IPS DF 19.7 (cell line): ENCODE measurements around the gene OXSR1.
"Not testable (repeated sequence)": the region's sequence is repeated elsewhere in the genome, so short reads cannot be mapped to it uniquely, and the experiment has no call there.

Experiments
- DNase-seq: peaks from one replicate; pipeline ENCODE4 v3.0.0-alpha.2; 2013; ENCODE audit warnings: low read depth, low spot score

The OXSR1 gene

DNA sequence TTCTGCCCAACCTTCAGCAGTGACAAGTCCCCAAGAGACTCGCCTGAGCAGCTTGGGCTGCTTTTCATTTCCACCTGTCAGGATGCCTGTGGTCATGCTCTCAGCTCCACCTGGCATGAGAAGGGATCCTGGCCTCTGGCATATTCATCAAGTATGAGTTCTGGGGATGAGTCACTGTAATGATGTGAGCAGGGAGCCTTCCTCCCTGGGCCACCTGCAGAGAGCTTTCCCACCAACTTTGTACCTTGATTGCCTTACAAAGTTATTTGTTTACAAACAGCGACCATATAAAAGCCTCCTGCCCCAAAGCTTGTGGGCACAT is 23.4 kb upstream of the OXSR1 start:
- DNase-seq, result no peak

DNA sequence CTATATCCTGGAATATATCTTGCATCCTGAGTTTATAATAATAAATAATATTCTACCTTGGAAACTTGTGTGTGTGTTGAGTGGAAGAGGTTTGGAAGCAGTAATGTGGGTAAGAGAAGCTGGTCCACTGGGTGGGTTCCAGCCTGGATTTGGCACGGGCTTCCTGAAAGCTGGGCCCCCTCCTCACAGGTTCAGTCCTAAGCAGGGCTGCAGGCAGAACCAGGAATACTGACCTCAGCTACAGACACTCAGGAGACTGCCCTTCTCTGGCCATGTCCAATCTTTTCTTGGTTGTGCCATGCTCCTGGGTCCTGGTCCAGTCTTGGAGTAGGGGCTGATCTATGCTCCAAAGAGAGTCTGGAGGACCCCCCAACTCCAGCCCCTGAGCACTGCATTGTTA is 22.4 kb upstream of the OXSR1 start:
- DNase-seq, result no peak

DNA sequence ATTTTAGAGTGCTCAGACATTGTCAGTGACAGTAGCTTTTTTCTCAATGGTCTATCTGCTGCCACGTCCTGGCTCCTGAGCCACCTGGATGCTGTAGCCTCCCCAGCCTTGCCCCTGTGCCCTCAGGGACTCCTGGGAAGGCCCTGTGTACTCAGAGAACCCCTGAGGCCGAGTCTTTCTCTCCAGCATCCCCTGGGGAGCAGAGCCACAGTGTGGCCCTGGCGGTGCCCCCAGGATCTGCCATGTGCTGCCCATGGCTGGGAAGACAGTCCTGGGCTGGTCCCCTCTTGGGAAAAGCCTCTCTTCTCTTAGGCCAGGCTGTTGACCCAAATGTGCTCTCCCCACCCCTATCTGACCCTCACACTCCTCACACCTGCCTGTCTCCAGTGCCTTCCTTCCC is 21.8 kb upstream of the OXSR1 start:
- DNase-seq, result no peak

DNA sequence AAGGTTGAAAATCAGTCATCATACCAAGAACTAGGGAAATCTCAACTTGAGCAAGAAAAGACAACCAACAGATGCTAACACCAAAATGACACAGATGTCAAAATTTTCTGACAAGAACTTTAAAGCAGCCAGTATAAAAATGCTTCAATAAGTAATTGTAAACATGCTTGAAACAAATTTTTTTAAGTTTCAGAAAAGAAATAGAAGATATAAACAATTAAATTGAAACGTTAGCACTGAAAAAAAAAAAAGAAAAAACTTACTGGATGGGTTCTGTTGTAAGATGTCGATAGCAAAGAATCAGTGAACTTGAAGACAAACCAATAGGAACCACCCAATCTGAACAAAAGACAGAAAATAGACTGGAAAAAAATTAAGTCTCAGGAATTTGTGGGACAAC is 18.8 kb upstream of the OXSR1 start:
- DNase-seq, result no peak

DNA sequence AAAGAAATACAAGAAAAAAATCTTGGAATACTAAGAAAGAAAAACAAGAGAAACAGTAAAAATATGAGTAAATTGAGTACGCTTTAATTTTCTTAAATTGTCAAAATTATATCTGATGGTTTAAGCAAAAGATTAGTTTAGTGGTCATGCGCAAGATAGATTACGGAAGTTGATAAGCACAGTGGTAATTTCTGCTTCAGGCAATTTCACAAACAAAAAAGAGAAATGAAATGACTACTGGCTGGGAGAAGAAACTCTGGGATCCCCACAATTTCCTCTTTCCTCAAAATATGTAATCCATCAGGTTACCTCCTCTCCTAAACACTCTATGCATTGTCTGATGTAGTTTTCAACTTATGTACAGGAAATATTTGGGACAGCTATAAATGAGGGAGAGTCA is 17.9 kb upstream of the OXSR1 start:
- DNase-seq, result no peak

DNA sequence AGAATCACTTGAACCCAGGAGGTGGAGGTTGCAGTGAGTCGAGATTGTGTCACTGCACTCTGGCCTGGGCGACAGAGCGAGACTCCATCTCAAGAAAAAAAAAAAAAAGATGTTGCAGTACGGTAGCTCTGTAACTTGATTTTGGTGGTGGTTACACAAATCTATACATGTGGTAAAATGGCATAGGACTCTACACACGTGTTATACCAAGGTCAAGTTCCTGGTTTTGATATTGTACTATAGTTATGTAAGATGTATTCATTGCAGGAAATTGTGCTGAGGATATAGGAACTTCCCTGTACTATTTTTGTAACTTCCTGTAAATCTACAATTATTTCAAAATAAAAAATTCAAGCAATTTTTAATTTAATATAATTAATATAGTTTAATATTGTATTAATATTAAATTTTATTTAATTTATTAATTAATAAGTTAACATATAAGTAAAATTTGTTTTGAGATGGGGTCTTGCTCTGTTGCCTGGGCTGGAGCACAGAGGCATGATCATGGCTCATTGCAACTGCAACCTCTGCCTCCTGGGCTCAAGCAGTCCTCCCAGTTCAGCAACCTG is 16.9 kb upstream of the OXSR1 start:
- no peak for DNase-seq

DNA sequence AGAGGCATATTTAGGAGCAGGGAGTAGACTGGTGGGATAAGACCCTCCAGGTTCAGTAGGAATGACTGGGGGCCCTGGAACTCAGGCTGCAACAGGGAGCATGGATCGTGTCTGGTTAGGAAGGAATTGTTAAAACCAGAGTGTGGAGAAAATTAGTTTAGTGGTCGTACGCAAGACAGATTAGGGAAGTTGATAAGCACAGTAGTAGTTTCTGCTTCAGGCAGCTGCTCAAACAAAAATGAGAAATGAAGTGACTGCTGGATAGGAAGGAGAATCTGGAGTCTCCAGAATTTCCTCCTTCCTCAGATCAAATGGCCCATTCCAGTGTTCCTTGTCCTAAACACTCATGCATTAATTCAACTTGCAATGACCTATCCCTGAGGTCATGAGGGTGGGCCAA is 15.6 kb upstream of the OXSR1 start:
- DNase-seq, result no peak

DNA sequence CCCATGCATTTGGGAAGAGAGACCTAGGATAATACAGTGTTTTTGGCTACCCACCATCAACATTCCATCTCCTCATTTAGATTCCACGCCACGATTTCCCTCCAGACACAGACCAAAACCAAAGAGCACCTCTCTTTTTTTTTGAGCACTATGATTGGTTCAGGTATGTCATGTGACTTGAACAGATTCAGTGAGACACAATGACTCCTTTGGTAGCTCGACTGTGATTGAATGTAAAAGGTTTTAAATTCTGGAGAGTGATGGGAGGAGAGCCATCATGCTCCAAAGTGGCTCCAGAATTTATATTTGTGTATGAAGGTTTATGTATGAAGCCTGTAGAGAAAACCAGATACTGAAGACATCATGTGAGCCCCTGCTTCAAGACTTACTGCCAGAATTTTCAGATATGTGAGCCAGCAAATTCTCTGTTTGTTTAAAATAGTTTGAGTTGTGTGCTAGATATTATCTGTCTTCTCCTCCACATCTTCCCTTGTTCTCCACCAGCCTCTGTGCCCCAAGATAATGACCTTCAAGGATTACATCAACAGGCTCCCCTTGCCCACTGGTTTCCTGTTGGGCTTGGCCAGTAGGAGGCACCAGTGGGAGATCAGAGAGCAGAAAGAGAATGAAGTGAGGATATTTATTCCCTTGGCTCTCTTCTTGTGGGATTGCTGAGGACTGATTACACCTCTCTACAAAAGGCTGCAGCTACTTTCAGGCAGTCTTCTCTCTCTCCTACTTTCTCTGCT is 14.4 kb upstream of the OXSR1 start:
- DNase-seq, result no peak

DNA sequence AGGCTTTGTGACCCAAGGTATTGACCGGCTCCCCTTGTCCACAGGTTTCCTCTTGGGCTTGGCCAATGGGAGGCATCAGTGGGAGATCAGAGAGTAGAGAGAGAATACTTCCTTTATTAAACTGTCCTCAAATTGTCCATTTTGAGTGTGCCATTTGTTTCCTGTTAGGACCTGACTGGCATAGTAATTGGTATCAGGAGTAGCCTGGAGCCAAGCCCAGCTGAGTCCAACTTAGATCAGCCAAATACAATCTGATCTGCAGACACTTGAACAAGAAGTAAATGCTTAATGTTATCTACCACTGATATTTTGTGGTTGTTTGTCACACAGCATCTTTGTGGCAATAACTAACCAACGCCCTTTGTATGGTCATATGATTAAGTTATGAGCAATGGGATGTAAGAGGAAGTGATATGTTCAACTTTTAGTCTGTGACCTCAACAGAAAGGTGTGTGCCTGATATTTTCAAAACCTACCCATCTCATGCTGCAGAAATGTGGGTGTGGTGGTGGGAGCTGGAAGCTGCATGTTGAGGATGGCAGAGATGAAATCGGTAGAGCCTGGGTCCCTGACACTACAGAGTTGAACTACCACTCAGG is 13.6 kb upstream of the OXSR1 start:
- DNase-seq, result no peak

DNA sequence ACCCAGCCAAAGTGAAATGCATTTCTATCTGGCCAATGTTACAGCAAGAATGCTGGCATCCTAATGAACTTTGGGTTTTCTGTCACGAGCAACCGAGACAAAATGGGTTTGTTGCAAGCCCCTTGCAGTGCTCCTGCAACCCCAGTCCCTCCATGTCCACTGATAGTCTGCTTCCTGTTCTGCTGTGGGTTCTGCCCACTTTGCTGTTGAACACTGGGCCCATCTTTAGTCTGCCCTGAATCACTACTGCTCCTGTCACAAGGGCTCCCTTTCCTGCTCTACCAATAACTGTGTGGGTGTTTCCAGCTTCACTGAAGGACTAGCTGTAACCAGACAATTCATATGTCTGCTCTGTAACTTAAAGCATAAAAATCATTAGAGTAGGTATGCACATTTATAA is 12.7 kb upstream of the OXSR1 start:
- no peak for DNase-seq

DNA sequence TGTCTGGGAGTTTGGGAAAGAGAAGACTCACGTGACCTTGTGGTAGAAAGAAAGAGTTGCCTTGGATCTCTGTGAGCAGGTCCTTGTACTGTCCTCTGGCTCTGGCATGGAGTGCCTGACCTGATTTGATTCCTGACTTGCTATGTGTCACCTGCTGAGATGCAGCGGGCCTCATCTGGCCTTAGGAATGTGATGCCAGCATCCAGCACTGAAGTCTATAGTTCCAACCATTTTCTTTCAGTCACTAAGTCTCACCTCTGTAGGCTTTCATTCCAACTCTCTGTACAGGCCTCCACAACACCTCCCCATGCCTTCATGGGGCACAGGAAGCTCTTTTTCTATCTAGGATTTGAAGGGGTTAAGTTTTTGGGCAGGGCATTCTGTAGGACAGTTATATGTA is 12.1 kb upstream of the OXSR1 start:
- DNase-seq, result no peak

DNA sequence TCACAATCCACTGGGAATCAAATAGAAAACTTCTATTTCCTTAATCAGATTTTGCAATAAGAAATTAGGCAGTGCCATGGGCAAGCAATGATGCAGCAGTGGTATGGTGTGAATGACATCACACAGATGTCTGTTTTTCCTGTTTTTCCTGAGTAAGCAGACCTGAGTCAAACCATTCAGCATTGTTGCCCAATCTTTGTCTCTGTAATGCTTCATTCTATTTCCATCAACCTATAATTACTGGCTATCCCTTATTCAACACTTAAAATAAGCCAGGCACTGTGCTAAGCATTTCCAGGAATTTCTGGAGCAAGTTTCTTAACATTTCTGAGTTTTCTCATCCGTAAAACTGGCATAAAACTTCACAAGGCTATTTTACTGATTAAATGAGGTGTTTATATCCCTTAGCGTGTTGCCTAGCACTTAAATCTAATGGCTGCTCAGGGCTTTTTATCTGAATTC is 11.3 kb upstream of the OXSR1 start:
- DNase-seq, result no peak

DNA sequence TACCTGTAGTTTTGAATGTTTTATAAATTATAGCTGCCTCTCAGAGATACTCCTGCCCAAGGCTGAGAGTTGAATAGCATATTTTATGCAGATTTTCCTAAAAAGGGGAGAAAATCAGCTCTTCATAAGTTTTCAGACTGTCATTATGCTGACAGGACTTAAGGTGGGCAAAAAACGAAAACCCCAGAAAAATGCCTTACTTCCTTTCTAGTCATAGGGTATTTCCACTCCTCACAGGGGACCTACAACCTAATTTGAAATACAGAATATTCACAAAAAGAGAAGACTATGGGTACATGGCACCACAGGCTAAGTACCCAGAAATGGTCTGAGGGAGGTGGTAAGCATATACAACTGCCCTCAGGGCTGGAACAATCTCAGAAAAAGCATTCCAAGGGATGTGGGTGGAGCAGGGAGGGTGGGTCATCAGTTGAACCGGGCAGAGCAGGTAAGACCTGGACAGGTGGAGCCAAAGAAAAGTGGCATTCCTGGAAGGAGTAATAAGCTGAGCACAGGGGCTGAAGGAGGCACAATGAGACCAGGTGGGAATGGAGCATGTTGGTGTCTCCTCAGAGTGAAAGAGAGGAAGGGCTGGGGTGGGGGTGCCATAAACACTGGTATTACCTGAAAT is 10.6 kb upstream of the OXSR1 start:
- no peak for DNase-seq

DNA sequence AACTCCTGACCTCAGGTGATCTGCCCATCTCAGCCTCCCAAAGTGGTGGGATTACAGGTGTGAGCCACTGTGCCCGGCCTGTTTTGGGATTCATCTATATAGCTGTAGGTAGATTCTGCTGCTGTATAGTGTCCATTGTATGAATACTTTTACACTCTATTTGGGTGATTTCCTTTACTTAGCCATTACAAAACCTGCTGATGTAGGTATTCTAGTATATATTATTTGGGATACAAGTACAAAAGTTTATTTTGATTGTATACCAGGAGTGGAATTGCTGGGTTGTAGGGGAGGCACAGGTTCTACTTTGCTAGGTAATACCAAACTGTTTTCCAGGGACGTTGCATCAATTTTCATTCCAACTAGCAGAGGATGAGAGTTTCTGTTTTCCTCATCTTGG is 9.5 kb upstream of the OXSR1 start:
- no peak for DNase-seq

DNA sequence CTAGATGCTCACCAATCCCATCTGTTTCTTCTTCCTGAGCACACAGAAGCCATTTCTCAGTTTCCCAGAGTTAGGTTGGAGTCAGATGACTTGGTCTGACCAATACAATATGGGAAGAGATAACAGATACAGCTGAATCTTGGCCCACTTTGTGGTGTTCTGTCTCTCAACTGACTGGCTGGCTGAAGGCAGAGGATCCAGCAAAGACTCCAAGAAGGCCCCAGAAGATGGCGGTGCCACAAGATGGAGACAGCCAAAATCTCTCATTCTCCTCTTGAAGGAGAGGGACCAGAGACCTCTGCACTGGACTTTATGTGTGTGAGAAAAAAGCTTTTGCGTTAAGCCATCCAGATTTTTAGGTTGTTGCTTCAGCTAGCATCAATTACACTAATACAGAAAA is 8.2 kb upstream of the OXSR1 start:
- DNase-seq, result no peak

DNA sequence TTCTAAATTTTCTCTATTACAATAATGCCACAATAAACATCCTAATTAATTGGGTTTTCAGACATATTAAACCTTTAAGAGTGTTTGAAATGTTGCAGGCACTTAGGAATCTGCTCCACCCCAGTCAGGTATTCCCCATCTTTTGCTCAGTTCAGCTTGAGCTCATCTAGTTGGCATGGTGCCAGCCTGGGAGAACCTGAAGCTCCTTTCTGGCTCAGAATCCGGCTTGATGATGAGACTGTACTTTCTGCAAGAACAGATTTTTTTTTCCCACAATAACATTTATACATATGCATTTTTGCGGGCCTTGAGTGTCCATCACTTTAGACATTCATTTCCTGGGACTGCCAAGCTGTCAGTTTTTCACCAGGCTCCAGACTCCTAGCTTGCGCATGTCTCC is 7.7 kb upstream of the OXSR1 start:
- DNase-seq, result no peak

DNA sequence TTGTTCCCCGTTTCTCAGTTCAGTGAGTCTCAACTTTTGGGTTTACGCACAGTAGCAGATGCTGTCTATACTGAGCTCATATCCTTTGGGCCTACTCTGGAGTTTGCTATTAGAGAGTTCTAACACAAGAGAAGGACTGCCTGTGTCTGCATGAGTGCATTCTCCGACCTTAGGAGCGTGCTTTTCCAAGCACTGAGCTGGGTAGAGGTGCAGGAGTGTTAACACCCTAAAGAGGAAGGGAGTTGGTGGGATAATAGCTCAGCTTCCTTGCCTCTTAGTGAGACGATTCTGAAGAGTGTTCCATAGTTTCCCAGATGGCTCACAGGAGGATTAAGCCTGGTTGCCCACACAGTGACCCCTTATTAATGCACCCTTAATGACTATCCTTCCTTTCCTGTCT is 6.9 kb upstream of the OXSR1 start:
- no peak for DNase-seq

DNA sequence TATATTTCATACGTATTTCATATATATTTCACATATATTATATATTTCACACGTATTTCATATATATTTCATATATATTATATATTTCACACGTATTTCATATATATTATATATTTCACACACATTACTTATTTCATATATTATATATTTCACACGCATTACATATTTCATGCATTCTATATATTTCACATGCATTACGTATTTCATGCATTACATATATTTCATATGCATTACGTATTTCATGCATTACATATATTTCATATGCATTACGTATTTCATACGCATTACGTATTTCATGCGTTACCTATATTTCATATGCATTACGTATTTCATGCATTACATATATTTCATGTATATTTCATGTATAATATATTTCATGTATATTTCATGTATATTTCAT is 4.6 kb upstream of the OXSR1 start:
- DNase-seq, result not testable (repeated sequence)

DNA sequence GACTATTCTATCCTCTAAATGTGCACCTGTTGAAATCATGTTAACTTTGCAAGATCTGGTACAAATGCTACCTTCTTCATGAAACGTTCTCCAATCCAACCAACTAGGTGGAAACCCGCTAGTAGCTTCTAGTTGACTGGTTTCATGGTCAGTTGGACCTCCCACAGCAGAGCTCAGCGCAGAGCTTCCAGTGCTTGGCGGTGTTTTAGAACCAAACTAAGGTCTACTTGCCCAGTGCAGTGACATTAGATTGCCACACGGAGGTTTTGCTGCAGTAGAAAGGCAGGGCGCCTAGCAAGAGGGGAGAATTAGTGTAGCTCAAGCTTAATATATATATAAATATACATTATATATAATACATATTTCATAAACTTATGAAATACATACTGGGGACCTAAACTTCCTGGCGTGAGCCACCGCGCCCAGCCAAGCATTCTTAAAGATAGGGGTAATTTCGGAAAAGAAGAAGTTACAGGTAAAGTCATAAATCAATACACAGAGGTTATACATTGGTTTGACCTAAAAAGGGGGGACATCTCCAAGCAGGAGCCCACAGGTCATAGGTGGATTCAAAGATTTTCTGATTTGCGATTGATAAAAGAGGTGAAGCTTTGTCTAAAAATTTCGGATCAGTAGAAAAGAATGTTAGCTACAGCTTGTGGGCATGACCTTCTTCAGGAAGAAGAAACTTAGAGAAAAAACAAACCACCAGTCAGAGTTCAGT is 2.1 kb upstream of the OXSR1 start:
- no peak for DNase-seq

DNA sequence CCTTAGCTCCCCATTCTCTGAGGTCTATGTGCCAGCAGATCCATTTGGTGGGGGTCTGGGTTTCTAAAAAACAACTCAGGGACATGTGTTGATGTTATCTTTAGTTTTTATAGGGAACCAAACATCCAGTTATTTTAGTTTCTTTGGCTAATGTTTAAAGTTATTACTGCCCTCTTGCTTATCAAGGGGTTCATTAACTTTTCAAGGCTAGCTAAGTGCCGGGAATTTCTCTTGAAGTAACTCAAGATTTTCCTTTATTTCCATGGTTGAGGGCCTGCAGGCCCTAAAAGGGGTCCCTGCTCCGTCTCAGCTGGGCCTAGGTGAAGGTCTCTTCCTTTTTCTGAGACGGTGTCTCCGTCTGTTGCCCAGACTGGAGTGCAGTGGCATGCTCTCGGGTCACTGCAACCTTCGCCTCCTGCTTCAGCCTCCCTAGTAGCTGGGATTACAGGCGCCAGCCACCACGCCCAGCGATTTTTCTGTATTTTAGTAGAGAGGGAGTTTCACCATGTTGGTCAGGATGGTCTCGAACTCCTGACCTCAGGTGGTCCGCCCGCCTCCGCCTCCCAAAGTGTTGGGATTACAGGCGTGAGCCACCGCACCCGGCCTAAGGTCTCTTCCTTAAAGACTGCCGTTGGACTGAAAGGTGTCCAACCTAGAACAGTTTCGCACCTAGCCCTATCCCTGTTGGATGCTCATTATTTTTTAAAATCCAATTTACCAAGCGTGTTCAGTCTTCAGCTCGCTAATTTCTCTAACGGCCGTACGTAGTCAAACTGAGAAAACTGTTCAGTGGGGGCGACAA is 1.3 kb upstream of the OXSR1 start:
- no peak for DNase-seq

DNA sequence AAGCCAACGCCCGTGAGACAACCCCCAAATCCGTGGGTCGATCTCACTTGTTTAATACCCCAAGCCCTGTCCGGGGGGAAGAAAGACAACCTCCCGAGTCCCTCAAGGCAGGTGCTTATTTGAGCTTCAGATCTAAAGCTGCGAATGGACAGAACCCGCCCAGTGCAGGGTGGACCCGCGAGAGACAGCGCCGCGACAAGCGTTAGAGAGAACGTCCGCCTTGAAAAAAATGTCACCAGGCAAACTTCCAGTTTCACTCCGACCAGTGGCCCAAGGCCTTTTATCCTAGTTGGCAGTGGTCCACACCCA is 740 bp upstream of the OXSR1 start:
- DNase-seq, result no peak
